Esophagus squamous epithelium (tissue), 5 donors: ENCODE data around the gene IRF3. TPM values are rescaled to one million over a fixed set of nuclear protein-coding genes. Genes with fewer than 3 reads are reported as not detected.

ENCODE experiments used
- DNase-seq: peaks from one replicate; lab custom pipeline; 2025; lab: John Stamatoyannopoulos, UW
- H3K27ac ChIP-seq, 4 donors: fragments of 200-600 bp; sonication (generic); one replicate each; pipeline ENCODE4 v1.5.1; 2016 to 2019; ENCODE audit warnings: mild to moderate bottlenecking in 1 of 4
- H3K27me3 ChIP-seq, 4 donors: fragments of 200-600 bp; sonication (generic); 1 replicate in 3 of 4; 2 replicates in 1 of 4; pipeline versions ENCODE4 v1.5.1 to v1.6.0; 2017 to 2021; ENCODE audit warnings: antibody characterized with exemption in 1 of 4
- H3K36me3 ChIP-seq, 3 donors: fragments of 200-600 bp; sonication (generic); one replicate each; pipeline ENCODE4 v1.5.1; 2016 to 2019
- H3K4me1 ChIP-seq, 3 donors: fragments of 200-600 bp; sonication (generic); one replicate each; pipeline ENCODE4 v1.5.1; 2017 to 2019
- H3K4me3 ChIP-seq, 4 donors: fragments of 200-600 bp; sonication (generic); 1 replicate in 3 of 4; 2 replicates in 1 of 4; pipeline ENCODE4 v1.5.1; 2016 to 2019; ENCODE audit warnings: mild to moderate bottlenecking in 2 of 4, moderate library complexity in 1 of 4
- H3K9me3 ChIP-seq, 3 donors: fragments of 200-600 bp; sonication (generic); one replicate each; pipeline ENCODE4 v1.5.1; 2016 to 2019
- POLR2A ChIP-seq, 4 donors: fragments of 450-650 bp; IDR thresholded peaks; one replicate each; pipeline ENCODE4 v1.6.1; 2017; ENCODE audit warnings: antibody characterized with exemption in 4 of 4, mild to moderate bottlenecking in 4 of 4, moderate library complexity in 3 of 4
- WGBS, 2 donors: methylation state at CpG; one replicate each; pipeline ENCODE4 v1.1.5; 2018; 5-methylcytosine and 5-hydroxymethylcytosine counted together
- intact Hi-C: fragments of 100-400 bp; cut with DNase I; formaldehyde crosslinking; loops from one replicate; pipeline ENCODE4 v1.15.0; 2022
- total RNA-seq, 4 donors: library from RNA; depleted of rRNA; stranded (reverse); fragments of >200 nt; gene quantifications; one replicate each; pipeline ENCODE4 v1.1.0, GENCODE V29; 2016
- TF ChIP-seq, protein P1 (sequence below), 6 experiments: fragments of 450-650 bp in 4 of 6; fragments of 200-600 bp in 2 of 6; sonication (generic) in 2 of 6; IDR thresholded peaks; one replicate each; pipeline ENCODE4 v1.5.1; 2016 to 2019; ENCODE audit warnings: antibody characterized with exemption in 6 of 6, mild to moderate bottlenecking in 4 of 6, moderate library complexity in 4 of 6
- donor health status: DM: yes; HTN: yes; CAD: no.

The IRF3 gene
- total RNA-seq, 4 donors from 2014 or later: 33.5 to 69.1 (median 49.4) TPM

DNA sequence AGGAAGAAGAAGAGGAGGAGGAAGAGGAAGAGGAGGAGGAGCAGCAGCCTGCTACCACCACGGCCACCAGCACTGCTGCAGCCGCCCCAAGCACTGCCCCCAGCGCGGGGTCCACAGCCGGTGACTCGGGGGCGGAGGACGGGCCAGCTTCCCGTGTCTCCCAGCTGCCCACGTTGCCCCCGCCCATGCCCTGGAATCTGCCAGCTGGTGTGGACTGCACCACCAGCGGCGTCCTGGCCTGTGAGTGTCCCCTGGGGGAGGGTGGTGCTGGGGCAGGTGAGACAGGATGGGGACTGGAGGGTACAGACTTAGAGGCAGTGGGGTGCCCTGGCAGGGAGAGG lies 12.2 kb downstream of the IRF3 start:
- H3K27ac ChIP-seq: no peak overlapping the region
- no peaks in the 10 kb centered on the region for H3K9me3 ChIP-seq
- intact Hi-C loops: no loop called here
- H3K36me3 ChIP-seq: peaks cover 61 to 100% (median 72%) of the 10 kb centered on the region in 3 donors
- H3K4me1 ChIP-seq: no peaks in the 10 kb centered on the region
- WGBS, 2 donors: 97% methylated on average over 6 of the region's 13 CpGs; no CpG with 5 or more reads in 1 of the 2 donors
- H3K4me3 ChIP-seq: no peak overlapping the region
- no peaks in the 10 kb centered on the region for H3K27me3 ChIP-seq
- TF ChIP-seq POLR2A (IDR thresholded peaks at IDR 0.05): no peak
- TF ChIP-seq, protein P1, sequence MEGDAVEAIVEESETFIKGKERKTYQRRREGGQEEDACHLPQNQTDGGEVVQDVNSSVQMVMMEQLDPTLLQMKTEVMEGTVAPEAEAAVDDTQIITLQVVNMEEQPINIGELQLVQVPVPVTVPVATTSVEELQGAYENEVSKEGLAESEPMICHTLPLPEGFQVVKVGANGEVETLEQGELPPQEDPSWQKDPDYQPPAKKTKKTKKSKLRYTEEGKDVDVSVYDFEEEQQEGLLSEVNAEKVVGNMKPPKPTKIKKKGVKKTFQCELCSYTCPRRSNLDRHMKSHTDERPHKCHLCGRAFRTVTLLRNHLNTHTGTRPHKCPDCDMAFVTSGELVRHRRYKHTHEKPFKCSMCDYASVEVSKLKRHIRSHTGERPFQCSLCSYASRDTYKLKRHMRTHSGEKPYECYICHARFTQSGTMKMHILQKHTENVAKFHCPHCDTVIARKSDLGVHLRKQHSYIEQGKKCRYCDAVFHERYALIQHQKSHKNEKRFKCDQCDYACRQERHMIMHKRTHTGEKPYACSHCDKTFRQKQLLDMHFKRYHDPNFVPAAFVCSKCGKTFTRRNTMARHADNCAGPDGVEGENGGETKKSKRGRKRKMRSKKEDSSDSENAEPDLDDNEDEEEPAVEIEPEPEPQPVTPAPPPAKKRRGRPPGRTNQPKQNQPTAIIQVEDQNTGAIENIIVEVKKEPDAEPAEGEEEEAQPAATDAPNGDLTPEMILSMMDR (IDR thresholded peaks at IDR 0.05): no peak
- no peak for DNase-seq

DNA sequence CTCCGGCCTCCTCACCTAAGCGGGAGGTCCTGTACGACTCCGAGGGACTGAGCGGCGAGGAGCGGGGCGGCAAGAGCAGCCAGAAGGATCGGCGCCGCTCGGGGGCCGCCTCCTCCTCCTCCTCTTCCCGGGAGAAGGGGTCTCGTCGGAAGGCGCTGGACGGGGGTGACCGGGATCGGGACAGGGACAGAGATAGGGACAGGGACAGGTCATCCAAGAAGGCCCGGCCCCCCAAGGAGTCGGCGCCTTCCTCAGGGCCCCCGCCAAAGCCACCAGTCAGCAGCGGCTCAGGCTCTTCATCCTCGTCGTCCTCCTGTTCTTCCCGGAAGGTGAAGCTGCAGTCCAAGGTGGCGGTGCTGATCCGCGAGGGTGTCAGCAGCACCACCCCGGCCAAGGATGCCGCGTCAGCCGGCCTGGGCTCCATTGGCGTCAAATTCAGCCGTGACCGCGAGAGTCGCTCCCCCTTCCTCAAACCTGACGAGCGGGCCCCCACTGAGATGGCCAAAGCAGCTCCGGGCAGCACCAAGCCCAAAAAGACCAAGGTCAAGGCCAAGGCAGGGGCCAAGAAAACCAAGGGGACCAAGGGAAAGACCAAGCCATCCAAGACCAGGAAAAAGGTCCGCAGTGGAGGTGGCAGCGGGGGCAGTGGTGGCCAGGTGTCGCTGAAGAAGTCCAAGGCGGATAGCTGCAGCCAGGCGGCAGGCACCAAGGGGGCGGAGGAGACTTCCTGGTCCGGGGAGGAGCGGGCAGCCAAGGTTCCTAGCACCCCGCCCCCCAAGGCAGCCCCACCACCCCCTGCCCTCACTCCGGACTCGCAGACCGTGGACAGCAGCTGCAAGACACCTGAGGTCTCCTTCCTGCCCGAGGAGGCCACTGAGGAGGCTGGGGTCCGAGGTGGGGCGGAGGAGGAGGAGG lies 12.8 kb downstream of the IRF3 start:
- no peak overlapping the region for H3K27ac ChIP-seq
- no peaks in the 10 kb centered on the region for H3K9me3 ChIP-seq
- no peaks in the 10 kb centered on the region for H3K27me3 ChIP-seq
- peaks cover 55 to 100% (median 66%) of the 10 kb centered on the region in 3 donors for H3K36me3 ChIP-seq
- H3K4me1 ChIP-seq: no peaks in the 10 kb centered on the region
- 87 to 96% methylated on average over 15 to 20 of the region's 58 CpGs for WGBS, 2 donors
- intact Hi-C loops: no loop called here
- H3K4me3 ChIP-seq: no peak overlapping the region
- no peak for DNase-seq
- TF ChIP-seq POLR2A (IDR thresholded peaks at IDR 0.05): no peak
- TF ChIP-seq, protein P1 (IDR thresholded peaks at IDR 0.05): no peak

DNA sequence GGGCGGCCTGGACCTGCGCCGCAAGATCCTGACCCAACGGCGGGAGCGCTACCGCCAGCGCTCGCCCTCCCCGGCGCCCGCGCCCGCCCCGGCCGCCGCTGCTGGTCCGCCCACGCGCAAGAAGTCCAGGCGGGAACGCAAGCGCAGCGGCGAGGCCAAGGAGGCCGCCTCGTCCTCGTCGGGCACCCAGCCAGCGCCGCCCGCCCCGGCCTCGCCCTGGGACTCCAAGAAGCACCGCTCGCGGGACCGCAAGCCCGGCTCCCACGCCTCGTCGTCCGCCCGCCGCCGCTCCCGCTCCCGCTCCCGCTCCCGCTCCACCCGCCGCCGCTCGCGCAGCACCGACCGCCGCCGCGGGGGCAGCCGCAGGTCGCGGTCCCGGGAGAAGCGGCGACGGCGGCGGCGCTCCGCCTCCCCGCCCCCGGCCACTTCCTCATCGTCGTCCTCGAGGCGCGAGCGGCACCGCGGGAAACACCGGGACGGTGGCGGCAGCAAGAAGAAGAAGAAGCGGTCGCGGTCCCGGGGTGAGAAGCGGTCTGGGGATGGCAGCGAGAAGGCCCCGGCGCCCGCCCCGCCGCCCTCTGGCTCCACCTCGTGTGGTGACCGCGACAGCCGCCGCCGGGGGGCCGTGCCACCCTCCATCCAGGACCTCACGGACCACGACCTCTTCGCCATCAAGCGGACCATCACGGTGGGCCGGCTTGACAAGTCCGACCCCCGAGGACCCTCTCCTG lies 13.7 kb downstream of the IRF3 start:
- TF ChIP-seq, protein P1 (IDR thresholded peaks at IDR 0.05): no peak
- TF ChIP-seq POLR2A (IDR thresholded peaks at IDR 0.05): no peak
- WGBS, 2 donors: 95% methylated on average over 42 of the region's 110 CpGs
- H3K4me1 ChIP-seq: no peaks in the 10 kb centered on the region

DNA sequence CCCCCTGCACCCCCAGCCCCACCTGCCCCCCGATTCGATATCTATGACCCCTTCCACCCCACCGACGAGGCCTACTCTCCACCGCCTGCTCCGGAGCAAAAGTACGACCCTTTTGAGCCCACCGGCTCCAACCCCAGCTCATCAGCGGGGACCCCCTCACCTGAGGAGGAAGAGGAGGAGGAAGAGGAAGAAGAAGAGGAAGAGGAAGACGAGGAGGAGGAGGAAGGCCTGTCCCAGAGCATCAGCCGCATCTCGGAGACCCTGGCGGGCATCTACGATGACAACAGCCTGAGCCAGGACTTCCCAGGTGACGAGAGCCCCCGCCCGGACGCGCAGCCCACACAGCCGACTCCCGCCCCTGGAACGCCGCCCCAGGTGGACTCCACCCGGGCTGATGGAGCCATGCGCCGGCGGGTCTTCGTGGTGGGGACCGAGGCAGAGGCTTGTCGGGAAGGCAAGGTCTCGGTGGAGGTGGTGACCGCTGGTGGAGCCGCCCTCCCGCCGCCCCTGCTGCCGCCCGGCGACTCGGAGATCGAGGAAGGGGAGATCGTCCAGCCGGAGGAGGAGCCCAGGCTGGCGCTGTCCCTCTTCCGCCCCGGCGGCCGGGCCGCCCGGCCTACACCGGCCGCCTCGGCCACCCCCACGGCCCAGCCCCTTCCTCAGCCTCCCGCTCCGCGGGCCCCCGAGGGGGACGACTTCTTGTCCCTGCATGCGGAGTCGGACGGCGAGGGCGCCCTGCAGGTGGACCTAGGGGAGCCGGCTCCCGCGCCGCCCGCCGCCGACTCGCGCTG lies 14.4 kb downstream of the IRF3 start:
- intact Hi-C loops: no loop called here
- no peak for DNase-seq
- H3K27ac ChIP-seq: no peak overlapping the region
- H3K4me1 ChIP-seq: no peaks in the 10 kb centered on the region
- H3K4me3 ChIP-seq: no peak overlapping the region
- peaks cover 49 to 100% (median 66%) of the 10 kb centered on the region in 3 donors for H3K36me3 ChIP-seq
- no peaks in the 10 kb centered on the region for H3K27me3 ChIP-seq
- TF ChIP-seq POLR2A (IDR thresholded peaks at IDR 0.05): no peak
- TF ChIP-seq, protein P1 (IDR thresholded peaks at IDR 0.05): no peak
- 94 to 96% methylated on average over 6 to 16 of the region's 72 CpGs for WGBS, 2 donors
- H3K9me3 ChIP-seq: no peaks in the 10 kb centered on the region

More for the DNA sequence above, 13.7 kb downstream of the IRF3 start:
- Histone ChIP-seq H3K27ac (no peak overlapping the region), H3K4me3 (no peak overlapping the region), H3K36me3 (peaks cover 47 to 100% (median 68%) of the 10 kb centered on the region in 3 donors), H3K27me3 (no peaks in the 10 kb centered on the region), H3K9me3 (no peaks in the 10 kb centered on the region)
- intact Hi-C loops: no loop called here
- no peak for DNase-seq
